A549 treated with AZD9567 at 1 μM for 4 hours (cell line): ENCODE results near the gene PRODH2. TPM values are rescaled to one million over a fixed set of nuclear protein-coding genes. Genes with fewer than 3 reads are reported as not detected.

Source experiments
- total RNA-seq: library from RNA; stranded (reverse); fragments of 200-300 nt; extraction: Qiagen RNA extraction; gene quantifications from 5 replicates; pipeline ENCODE4 v1.2.3, GENCODE V29; 2022; ENCODE audit not compliant: insufficient read depth

PRODH2 gene
- total RNA-seq: 0.22 to 0.40 TPM (median 0.32 TPM) in 4 of 5 replicates, not detected in the other

GRCh38 chr19:35812220-35813042, at the start of gene PRODH2:
Gene PRODH2, minus strand, starts transcription at chr19:35812845. Its CDS starts 40 bp downstream, at chr19:35812805.

GRCh38 chr19:35856546-35857149, 44.0 kb upstream of the PRODH2 start, which contains the start of gene KIRREL2:
Gene KIRREL2, plus strand, starts transcription at chr19:35856911. Its CDS starts 209 bp downstream, at chr19:35857120.

GRCh38 chr19:35852029-35852780, 39.6 kb upstream of the PRODH2 start, which contains the start of gene NPHS1:
Gene NPHS1, minus strand, starts transcription at chr19:35852504. Its CDS starts 667 bp downstream, at chr19:35851837.

GRCh38 chr19:35775298-35776101, 37.1 kb downstream of the PRODH2 start, which contains the start of gene ARHGAP33:
Gene ARHGAP33, plus strand, starts transcription at chr19:35775564. Its CDS starts 95 bp downstream, at chr19:35775659.

GRCh38 chr19:35757749-35758608, 54.7 kb downstream of the PRODH2 start, which contains the start of gene PROSER3:
Gene PROSER3, plus strand, starts transcription at chr19:35758176. Its CDS starts 40 bp downstream, at chr19:35758216.

GRCh38 chr19:35756377-35757230, 56.0 kb downstream of the PRODH2 start, which contains the start of gene HSPB6:
Gene HSPB6, minus strand, starts transcription at chr19:35757029. Its CDS starts 21 bp downstream, at chr19:35757008.

Other genes with a start within 250 kb of the PRODH2 start
- gene ATP4A, start 249.2 kb downstream of the PRODH2 start, total RNA-seq: 0.07 to 0.08 TPM in 2 of 5 replicates, not detected in the others
- gene PMIS2, start 226.7 kb downstream of the PRODH2 start, total RNA-seq: not detected in 5 replicates
- 7.1 to 16.9 TPM (median 15.8 TPM) in 5 replicates for gene HAUS5, start 200.1 kb downstream of the PRODH2 start, total RNA-seq
- 134 to 209 TPM (median 196 TPM) in 5 replicates for gene RBM42, start 183.8 kb downstream of the PRODH2 start, total RNA-seq
- gene ETV2, start 171.1 kb downstream of the PRODH2 start, total RNA-seq: 1.8 to 3.6 TPM (median 2.4 TPM) in 4 of 5 replicates, not detected in the other
- 1,345 to 2,265 TPM (median 1,386 TPM) in 5 replicates for gene COX6B1, start 164.5 kb downstream of the PRODH2 start, total RNA-seq
- 0.75 to 1.1 TPM (median 0.86 TPM) in 4 of 5 replicates, not detected in the other for gene UPK1A, start 146.3 kb downstream of the PRODH2 start, total RNA-seq
- gene ZBTB32, start 108.3 kb downstream of the PRODH2 start, total RNA-seq: not detected in 5 replicates
- 56.0 to 66.5 TPM (median 61.9 TPM) in 5 replicates for gene KMT2B, start 94.8 kb downstream of the PRODH2 start, total RNA-seq
- 12.6 to 17.0 TPM (median 12.9 TPM) in 5 replicates for gene IGFLR1, start 70.4 kb downstream of the PRODH2 start, total RNA-seq
- gene U2AF1L4, start 67.4 kb downstream of the PRODH2 start, total RNA-seq: 14.5 to 26.3 TPM (median 25.6 TPM) in 5 replicates
- 259 to 313 TPM (median 277 TPM) in 5 replicates for gene PSENEN, start 67.2 kb downstream of the PRODH2 start, total RNA-seq
- 22.9 to 57.3 TPM (median 27.5 TPM) in 5 replicates for gene LIN37, start 64.3 kb downstream of the PRODH2 start, total RNA-seq
- 0.28 to 0.42 TPM (median 0.36 TPM) in 4 of 5 replicates, not detected in the other for gene HSPB6, start 55.8 kb downstream of the PRODH2 start, total RNA-seq
- 23.3 to 34.4 TPM (median 28.2 TPM) in 5 replicates for gene PROSER3, start 54.7 kb downstream of the PRODH2 start, total RNA-seq
- gene ARHGAP33, start 37.3 kb downstream of the PRODH2 start, total RNA-seq: 5.6 to 17.7 TPM (median 8.4 TPM) in 5 replicates
- gene NPHS1, start 39.7 kb upstream of the PRODH2 start, total RNA-seq: 0.47 to 0.70 TPM (median 0.57 TPM) in 4 of 5 replicates, not detected in the other
- 0.39 to 0.61 TPM (median 0.49 TPM) in 4 of 5 replicates, not detected in the other for gene KIRREL2, start 44.1 kb upstream of the PRODH2 start, total RNA-seq
- gene APLP1, start 55.7 kb upstream of the PRODH2 start, total RNA-seq: 58.7 to 97.2 TPM (median 91.0 TPM) in 5 replicates
- gene NFKBID, start 87.7 kb upstream of the PRODH2 start, total RNA-seq: 3.0 to 9.9 TPM (median 8.2 TPM) in 5 replicates
- gene HCST, start 89.7 kb upstream of the PRODH2 start, total RNA-seq: 0.25 to 0.67 TPM (median 0.50 TPM) in 4 of 5 replicates, not detected in the other
- 0.17 TPM in 1 of 5 replicates, not detected in the others for gene TYROBP, start 95.5 kb upstream of the PRODH2 start, total RNA-seq
- gene LRFN3, start 123.5 kb upstream of the PRODH2 start, total RNA-seq: 14.2 to 23.4 TPM (median 21.3 TPM) in 5 replicates
- gene SDHAF1, start 182.3 kb upstream of the PRODH2 start, total RNA-seq: 25.6 to 52.9 TPM (median 51.2 TPM) in 5 replicates
- gene SYNE4, start 196.0 kb upstream of the PRODH2 start, total RNA-seq: 0.20 to 0.43 TPM (median 0.23 TPM) in 4 of 5 replicates, not detected in the other
- gene ALKBH6, start 201.4 kb upstream of the PRODH2 start, total RNA-seq: 22.8 to 29.3 TPM (median 23.7 TPM) in 5 replicates
- 1.0 to 1.4 TPM (median 1.2 TPM) in 4 of 5 replicates, not detected in the other for gene CLIP3, start 220.0 kb upstream of the PRODH2 start, total RNA-seq
- gene THAP8, start 241.4 kb upstream of the PRODH2 start, total RNA-seq: 7.1 to 7.9 TPM (median 7.8 TPM) in 5 replicates
- 20.3 to 30.6 TPM (median 28.8 TPM) in 5 replicates for gene WDR62, start 242.1 kb upstream of the PRODH2 start, total RNA-seq